SK-MEL-5 (cell line): ENCODE results near the gene TRABD2A. TPM values are rescaled to one million over a fixed set of nuclear protein-coding genes. Genes with fewer than 3 reads are reported as not detected.
"Not testable (repeated sequence)": the region's sequence is repeated elsewhere in the genome, so short reads cannot be mapped to it uniquely, and the experiment has no call there.

Experiments
- DNase-seq: peaks from one replicate; pipeline ENCODE4 v3.0.0-alpha.2; 2016; ENCODE audit warnings: low read depth, low spot score
- in situ Hi-C: cut with HindIII; loops from 2 replicates; pipeline ENCODE4 v1.10.0; 2016; ENCODE audit warnings: low sequenced_read_pairs, high pct_unique_total_duplicates, low pct_unique_long_range_greater_than_20kb
- polyA plus RNA-seq, 2 experiments: library from polyadenylated mRNA; depleted of rRNA; stranded (reverse); fragments of >200 nt; gene quantifications; 2 replicates each; pipeline ENCODE4 v1.2.3, GENCODE V29; 2015
- total RNA-seq: library from RNA; depleted of rRNA; stranded (reverse); fragments of >200 nt; shearing (Covaris generic); gene quantifications from 2 replicates; pipeline ENCODE4 v1.2.3, GENCODE V29; 2014; rRNA removed

The TRABD2A gene, protein sequence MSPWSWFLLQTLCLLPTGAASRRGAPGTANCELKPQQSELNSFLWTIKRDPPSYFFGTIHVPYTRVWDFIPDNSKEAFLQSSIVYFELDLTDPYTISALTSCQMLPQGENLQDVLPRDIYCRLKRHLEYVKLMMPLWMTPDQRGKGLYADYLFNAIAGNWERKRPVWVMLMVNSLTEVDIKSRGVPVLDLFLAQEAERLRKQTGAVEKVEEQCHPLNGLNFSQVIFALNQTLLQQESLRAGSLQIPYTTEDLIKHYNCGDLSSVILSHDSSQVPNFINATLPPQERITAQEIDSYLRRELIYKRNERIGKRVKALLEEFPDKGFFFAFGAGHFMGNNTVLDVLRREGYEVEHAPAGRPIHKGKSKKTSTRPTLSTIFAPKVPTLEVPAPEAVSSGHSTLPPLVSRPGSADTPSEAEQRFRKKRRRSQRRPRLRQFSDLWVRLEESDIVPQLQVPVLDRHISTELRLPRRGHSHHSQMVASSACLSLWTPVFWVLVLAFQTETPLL
- 0.98 and 2.9 TPM in 2 replicates for total RNA-seq
- polyA plus RNA-seq (2015; cell fraction: cytosol; rRNA removed), result 0.37 and 0.87 TPM in 2 replicates
- polyA plus RNA-seq (2015; cell fraction: nucleus; rRNA removed), result 0.18 and 2.4 TPM in 2 replicates

DNA sequence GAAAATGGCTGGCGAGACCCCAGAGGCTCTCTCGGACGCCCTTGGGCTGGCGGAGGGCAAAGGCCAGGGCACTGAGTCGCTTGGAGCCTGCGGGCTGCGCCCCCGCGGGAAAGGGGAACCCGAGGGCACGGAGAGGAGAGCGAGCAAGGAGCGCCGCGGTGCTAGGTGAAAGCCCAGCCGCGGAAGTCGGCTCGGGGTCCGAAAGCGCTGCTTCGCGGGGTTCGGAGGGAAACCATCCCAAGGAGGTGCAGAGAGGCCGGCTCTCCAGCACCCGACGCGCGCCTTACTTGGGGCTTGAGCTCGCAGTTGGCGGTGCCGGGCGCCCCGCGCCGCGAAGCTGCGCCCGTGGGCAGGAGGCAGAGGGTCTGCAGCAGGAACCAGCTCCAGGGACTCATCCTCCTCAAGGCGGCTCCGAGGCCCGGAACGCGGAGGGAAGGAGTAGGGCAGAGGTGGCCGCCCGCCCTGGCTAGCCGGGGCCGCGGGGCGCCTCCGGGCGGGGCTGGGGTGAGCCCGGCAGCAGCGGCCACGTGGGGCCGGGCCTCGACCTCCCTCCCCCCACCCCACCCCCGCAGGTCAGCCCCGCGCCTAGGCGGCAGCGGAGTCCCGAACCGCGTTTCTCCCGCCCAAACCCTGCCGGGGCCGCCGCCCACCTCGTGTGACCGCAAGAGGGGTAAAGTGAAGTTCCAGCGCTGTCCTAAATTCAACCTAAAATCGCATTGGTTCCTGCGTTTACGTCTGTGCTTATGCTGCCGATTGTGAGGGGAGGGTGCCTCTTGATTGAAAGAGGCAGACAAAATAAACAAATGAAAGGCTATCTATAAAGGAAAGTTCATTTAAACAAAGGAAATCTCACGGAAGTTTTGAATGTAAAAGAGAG, at the start of gene TRABD2A:
Gene TRABD2A (minus strand): TSS at position 440 of the 877 bp plus-strand sequence. CDS start 45 bp downstream, at position 395.
- DNase-seq, result no peak
- in situ Hi-C loops, result no loop called here

DNA sequence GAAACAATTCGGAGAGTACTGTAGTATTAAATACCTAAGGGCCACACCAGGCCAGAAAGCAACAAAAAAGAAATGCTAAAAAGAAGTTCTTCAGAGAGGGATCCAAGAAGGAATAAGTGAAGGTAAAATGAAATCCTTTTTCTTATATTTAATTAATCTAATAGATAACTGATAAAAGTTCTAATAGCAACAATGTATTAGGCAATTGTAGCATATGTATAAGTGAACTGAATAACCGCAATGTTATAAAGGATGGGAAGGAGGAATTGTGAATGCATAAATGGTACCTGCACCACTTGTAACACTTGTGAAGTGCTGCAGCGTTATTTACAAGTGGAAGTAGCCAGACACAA, 46.4 kb upstream of the TRABD2A start:
- DNase-seq, result no peak
- in situ Hi-C loops, result no loop called here

DNA sequence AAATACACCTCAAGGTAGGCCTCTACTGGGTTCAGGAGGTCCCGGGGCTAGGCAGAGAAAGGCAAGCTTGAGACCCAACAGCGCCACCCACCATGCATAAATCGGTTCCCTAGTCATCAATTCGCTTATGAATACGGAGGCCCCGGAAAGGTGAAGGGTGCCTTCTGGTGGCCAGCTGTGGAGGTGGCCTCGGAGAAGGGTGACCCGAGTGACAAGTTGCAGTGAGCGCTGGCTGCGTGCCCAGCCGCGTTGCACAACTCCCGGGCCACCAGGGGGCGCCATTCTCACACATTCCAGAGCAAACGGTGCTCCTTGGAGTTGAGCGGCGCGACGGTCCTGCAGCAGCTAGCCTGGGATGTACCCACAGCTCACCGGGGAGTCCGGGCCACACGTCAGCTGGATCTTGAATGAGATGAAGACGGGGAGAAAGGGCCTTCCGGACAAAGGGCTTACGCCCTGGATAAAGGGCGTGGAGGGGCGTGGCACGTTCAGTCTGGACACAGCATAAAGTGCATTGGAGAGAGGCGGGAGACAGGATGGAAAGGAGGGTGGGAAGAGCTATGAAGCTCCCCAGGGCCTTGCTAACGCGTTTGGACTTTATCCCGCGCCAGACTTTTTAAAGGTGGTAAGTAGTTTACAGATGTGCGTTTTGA, 45.0 kb upstream of the TRABD2A start:
- peak; percentile 93 for DNase-seq
- in situ Hi-C loops, result no loop called here

DNA sequence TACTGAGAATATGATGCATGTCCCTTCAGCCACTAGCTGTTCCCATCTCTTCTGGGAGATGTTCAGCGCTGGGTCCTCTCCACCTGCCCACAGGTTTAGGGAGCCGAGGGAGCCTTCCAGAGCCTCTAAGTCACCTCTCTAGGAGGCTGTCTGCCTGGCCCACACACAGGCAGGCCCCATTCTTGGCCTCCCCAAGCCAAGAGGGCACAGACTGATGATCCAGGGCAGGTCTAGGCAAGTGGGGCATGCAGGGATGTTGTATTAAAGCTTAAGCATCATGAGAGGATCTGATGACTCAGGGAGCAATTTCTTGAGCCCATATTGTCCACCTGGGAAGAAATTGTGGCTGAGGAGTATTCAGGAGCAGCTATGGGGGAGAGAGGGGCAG, 44.4 kb upstream of the TRABD2A start:
- no peak for DNase-seq
- in situ Hi-C loops, result no loop called here

DNA sequence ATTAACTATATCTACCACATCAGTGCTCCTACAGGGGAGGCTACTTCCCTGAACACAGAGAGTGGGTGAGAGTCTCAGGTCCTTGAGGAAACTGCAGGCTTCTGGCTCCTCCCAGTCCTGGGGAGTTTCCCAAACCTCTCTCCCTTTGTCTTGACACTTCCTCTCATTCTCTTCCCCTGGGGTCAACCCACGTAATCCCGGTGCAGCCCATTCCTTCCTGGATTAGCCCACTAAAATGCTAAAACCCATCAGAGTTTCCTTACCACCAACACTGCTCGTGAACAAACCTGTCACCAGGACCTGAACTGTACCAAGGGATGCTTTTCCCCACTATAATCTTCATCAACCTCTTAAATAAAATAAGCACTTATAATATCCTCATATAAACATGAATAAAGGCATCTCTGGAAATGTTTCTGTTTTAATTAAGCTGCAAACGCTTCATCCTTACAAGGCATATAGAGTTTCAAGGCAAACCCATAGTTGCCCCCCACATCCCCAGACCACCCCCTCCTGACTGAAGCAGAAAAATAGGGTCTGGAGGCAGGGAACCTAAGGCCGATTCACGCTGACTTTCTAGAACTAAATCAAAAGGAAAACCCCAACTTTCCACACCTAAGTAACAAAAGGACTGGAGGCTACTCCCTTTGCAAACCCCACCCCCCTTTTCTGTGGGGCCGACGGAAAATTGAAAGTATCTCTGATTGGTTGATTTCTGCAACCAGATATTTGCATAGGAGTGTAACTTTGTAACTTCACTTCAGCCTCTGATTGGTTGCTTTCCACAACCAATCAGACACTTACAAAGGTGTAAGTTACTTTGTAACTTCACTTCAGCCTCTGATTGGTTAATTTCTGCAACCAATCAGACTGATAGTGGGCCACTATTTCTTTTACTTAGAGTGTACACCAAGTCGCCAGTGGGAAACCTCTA, 43.6 kb upstream of the TRABD2A start:
- DNase-seq, result peak; percentile 69
- in situ Hi-C loops, result no loop called here

DNA sequence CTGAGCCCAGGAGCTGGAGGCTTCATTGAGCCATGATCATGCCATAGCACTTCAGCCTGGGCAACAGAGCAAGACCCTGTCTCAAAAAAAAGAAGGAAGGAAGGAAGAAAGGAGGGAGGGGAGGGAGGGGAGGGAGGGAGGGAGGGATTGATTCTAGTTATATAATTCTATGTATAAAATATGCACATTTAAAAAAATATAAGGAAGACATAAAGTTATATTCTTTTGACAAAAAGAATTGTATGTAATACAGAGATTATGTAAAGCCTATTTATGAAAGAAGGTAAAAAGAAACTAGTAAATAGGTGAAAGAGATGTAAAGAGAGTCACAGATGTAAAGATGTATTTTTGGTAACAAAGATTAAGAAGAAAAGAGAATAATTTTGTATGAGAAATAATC, 42.1 kb upstream of the TRABD2A start:
- no peak for DNase-seq
- in situ Hi-C loops, result no loop called here

DNA sequence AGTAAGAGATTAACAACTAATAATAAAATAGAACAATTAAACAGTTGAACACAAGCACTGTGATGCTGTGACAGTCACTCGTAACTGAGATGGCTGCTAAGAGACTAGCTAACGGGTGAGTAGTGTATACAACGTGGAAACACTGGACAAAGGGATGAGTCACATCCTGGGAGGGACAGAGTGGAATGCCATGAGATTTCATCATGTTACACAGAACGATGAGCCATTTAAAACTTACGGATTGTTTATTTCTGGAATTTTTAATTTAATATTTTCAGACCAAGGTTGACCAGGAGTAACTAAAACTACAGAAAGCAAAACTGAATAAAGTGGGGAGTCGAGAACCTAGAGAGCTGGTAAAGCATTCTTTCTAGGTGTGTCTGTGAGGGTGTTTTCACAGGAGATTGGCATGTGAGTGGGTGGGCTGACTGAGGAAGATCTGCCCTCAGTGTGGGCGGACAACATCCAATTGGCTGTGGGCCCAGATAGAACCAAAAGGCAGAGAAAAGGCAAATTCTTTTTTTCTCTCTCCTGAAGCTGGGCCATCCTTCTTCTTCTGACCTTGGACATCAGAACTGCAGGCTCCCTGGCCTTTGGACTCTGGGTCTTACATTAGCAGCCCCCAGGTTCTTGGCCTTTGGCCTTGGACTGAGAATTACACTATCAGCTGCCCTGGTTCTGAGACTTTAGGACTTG, 39.1 kb upstream of the TRABD2A start:
- in situ Hi-C loops, result no loop called here
- peak; percentile 90 for DNase-seq

DNA sequence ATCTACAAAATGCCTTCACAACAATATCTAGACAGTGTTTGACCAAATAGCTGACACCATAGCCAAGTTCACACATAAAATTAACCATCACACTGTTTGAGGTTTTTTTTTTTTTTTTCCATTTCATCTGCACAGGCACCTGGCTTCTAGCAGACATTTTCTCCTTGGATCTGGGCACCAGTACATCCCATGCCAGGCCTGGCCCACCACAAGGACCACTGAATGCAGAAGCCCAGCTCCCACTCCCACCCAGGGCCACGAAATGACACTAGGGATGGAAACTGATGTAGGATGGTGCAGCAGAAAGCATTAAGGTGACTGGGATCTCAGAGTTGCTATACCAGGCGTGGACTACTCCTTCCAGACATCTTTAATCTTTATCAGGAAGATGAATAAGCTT, 37.5 kb upstream of the TRABD2A start:
- in situ Hi-C loops, result no loop called here
- no peak for DNase-seq

DNA sequence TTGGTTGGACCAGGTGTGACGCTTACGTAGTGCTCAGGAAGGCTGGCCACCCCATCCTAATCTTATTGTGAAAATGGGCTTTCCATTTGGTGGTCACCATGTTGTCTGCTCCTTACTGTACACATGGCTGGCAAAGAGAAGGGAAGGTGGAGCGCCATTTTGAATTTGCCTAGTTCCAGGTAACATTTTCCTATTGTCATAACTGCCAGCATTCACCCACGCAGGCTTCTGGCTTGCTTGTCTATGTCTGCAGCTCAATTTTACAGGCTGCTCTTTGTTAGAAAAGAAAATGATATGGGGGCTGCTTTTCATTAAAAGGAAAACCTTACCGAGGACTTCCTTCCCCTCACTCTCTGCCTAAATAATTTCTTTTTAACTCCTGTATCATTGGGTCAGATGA, 36.9 kb upstream of the TRABD2A start:
- DNase-seq, in situ Hi-C loops: not testable (repeated sequence)

DNA sequence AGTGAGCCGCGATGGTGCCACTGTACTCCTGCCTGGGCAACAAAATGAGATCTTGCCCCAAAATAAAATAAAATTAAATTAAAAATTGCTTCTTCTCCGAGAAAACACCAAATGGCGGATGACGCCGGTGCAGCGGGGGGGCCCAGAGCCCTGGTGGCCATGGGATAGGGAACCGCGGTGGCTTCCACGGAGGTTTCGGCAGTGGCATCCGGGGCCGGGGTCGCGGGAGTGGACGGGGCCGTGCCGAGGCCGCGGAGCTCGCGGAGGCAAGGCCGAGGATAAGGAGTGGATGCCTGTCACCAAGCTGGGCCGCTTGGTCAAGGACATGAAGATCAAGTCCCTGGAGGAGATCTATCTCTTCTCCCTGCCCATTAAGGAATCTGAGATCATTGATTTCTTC, 34.8 kb upstream of the TRABD2A start:
- DNase-seq, in situ Hi-C loops: not testable (repeated sequence)

DNA sequence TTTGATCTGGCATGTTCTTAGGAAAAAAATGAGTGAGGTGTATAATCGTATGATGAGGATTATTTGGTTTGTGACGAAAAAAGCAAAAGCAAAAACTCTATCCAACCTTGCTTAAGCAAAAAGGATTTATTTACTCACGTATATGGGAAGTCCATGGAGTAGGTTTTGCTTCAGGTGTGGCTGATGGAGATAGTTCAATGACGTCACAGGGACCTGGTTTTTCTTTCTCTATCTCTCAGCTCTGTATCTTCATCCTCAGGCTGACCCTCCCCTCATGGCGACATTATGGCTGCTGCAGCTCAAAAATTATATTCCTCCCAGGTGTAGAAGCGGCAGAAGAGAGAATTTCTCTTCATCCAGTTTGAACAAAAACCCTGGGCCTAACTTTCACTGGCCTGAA, 33.5 kb upstream of the TRABD2A start:
- DNase-seq, result no peak
- in situ Hi-C loops, result no loop called here

DNA sequence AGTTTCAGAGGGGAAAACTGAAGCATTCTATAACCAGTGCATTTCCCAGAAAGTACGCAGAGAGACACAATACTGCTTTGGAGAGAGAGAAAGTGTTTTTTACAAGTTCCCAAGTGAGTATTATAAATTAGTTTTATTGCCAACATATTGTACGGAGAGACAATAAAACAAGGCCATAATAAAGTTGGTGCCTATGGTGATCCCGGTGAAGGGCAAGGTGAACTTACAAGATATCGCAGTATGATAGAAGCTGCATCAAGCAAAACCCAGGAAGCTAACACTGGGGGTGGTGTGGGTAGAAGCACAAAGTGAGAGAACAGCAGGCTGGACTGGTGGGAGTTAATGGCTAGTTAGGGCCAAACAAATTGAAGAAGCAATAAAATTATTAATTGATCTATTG, 32.1 kb upstream of the TRABD2A start:
- in situ Hi-C loops, result no loop called here
- no peak for DNase-seq

DNA sequence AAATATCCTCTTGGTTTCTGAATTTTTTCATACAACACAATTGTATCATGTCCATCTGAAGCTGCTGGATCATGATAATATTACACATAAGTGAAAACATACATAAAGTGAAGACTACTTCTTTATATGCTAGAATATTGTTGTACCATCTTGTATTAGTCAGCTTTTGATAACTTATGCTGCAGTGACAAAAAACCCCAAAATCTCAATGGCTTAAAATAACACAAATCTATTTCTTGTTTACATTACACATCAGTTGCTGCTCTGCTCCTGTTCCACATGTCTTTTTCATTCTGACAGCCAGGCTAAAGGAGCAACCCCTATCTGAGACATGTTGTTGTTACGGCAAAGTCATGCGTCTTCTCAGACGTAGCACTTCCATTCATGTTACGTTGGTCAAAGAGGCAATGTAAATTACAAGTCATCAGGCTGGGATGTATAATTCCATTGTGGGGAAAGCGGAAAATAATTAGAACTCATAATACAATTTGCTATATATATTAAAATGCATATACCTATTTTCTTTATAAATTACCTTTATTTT, 30.3 kb upstream of the TRABD2A start:
- DNase-seq, result no peak
- in situ Hi-C loops, result no loop called here

DNA sequence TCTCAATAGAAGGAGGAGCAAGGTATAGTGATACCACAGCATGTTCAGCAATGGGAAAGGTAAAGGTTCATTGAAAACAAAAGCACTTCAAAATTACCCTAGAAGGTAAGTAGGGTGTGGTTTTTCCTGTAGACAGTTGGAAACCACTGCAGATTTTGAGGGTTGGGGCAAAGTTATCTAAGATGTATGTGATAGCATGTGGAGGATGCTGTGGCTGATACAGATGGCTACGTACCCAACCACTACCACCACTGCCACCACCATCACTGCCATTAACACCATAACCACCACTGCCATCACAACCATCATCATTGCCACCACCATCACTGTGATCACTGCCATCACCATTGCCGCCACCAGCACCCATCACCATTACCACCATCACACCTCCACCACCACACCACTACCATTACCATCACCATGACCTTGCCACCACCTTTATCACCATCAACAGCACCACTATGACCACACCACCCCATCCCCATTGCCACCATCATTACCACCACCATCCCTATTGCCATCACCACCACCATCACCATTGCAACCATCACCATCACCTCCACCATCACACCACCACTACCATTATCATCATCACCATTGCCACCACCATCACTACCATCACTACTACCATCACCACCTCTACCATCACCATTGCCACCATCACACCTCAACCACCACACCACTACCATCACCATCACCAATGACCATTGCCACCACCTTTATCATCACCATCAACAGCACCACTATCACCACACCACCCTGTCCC, 28.2 kb upstream of the TRABD2A start:
- in situ Hi-C loops, result no loop called here
- no peak for DNase-seq

DNA sequence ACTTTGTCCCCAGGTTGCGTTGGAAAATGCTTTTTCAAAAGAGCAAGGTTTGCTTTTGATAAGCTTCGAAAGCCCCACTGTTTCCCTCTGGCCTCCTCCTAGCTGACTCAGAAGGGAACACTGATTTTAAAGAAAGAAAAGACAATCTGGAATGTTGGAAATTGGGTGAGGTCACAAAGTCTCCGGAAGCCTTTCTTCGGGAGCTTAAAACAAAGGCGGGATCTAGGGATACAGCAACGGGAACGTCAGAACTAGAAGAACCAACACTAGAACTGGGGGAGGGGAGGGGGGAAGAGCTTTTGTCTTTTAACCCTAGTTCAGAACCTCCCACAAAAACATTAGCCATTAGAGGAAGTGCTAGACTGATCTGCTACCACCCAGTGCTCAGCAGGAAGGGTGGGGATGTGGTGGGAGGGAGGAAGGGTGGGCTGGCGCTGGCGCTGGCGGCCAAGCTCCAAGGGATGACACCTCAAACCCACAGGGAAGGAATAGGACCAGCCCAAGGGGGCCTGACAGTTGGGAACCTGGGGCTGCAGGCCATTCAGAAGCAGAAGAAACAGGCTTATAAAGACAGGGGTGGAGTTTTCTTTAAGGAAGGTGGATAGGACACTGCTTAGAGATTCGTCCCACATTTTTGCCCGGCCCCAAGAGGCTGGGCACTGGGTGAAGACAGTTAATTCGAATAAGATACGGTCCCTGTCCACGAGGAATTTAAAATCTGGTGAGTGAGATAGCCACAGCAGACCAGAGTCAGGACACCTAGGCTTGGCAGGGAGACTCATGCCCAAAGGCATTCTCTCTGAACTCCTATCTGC, 26.2 kb upstream of the TRABD2A start:
- in situ Hi-C loops, result no loop called here
- DNase-seq, result peak; percentile 68
